HepG2 (cell line): ENCODE measurements around the gene CLHC1. TPM values are rescaled to one million over a fixed set of nuclear protein-coding genes. Genes with fewer than 3 reads are reported as not detected.

Source experiments
- AGO1 ChIP-seq: fragments of 200-400 bp; formaldehyde crosslinking; IDR thresholded peaks from 2 replicates; pipeline ENCODE4 v1.6.1; 2017; ENCODE audit warnings: mild to moderate bottlenecking, low read depth, low read length, moderate library complexity; ENCODE audit not compliant: poor library complexity, severe bottlenecking
- ARID5B ChIP-seq: IDR thresholded peaks from 2 replicates; pipeline ENCODE4 v1.4.0; 2020; ENCODE audit warnings: mild to moderate bottlenecking, missing genetic modification reagents
- ATF5 ChIP-seq: sonication (generic); formaldehyde crosslinking; IDR thresholded peaks from 2 replicates; pipeline ENCODE4 v1.4.0; 2020; ENCODE audit warnings: mild to moderate bottlenecking, low read depth, missing genetic modification reagents
- KAT7 ChIP-seq: IDR thresholded peaks from 2 replicates; pipeline ENCODE4 v1.6.1; 2018; ENCODE audit warnings: borderline replicate concordance, missing compliant biosample characterization
- KLF9 ChIP-seq: IDR thresholded peaks from 2 replicates; pipeline ENCODE4 v1.6.1; 2016; ENCODE audit warnings: low read depth
- MAF1 ChIP-seq: sonication (generic); formaldehyde crosslinking; IDR thresholded peaks from 2 replicates; pipeline ENCODE4 v1.5.0; 2020; ENCODE audit warnings: missing genetic modification reagents, borderline replicate concordance
- SATB2 ChIP-seq: sonication (generic); formaldehyde crosslinking; IDR thresholded peaks from 2 replicates; pipeline ENCODE4 v1.5.0; 2020; ENCODE audit warnings: missing genetic modification reagents
- THAP9 ChIP-seq: sonication (generic); formaldehyde crosslinking; IDR thresholded peaks from 2 replicates; pipeline ENCODE4; 2020; ENCODE audit warnings: missing genetic modification reagents, mild to moderate bottlenecking, borderline replicate concordance
- ZBTB14 ChIP-seq: sonication (generic); formaldehyde crosslinking; IDR thresholded peaks from 2 replicates; pipeline ENCODE4 v1.4.0; 2020; ENCODE audit warnings: missing genetic modification reagents
- ZFP36L2 ChIP-seq: sonication (generic); formaldehyde crosslinking; IDR thresholded peaks from 2 replicates; pipeline ENCODE4 v1.4.0; 2020; ENCODE audit warnings: missing genetic modification reagents
- ZNF136 ChIP-seq: sonication (generic); formaldehyde crosslinking; IDR thresholded peaks from 2 replicates; pipeline ENCODE4 v1.8.1; 2022; ENCODE audit warnings: low read depth, mild to moderate bottlenecking, moderate library complexity, missing genetic modification reagents
- ZNF17 ChIP-seq: sonication (generic); formaldehyde crosslinking; IDR thresholded peaks from 2 replicates; pipeline ENCODE4 v1.5.0; 2020; ENCODE audit warnings: mild to moderate bottlenecking, missing genetic modification reagents
- ZNF512B ChIP-seq: sonication (generic); formaldehyde crosslinking; IDR thresholded peaks from 2 replicates; pipeline ENCODE4 v1.5.1; 2020; ENCODE audit warnings: missing genetic modification reagents, mild to moderate bottlenecking, borderline replicate concordance
- ZNF576 ChIP-seq: sonication (generic); formaldehyde crosslinking; IDR thresholded peaks from 2 replicates; pipeline ENCODE4 v1.4.0; 2020; ENCODE audit warnings: mild to moderate bottlenecking, missing genetic modification reagents
- ZNF782 ChIP-seq: sonication (generic); formaldehyde crosslinking; IDR thresholded peaks from 2 replicates; pipeline ENCODE4 v1.4.0; 2020; ENCODE audit warnings: missing genetic modification reagents, mild to moderate bottlenecking, borderline replicate concordance
- ZSCAN31 ChIP-seq: sonication (generic); formaldehyde crosslinking; IDR thresholded peaks from 2 replicates; pipeline ENCODE4 v1.5.0; 2020; ENCODE audit warnings: low read depth, mild to moderate bottlenecking, missing genetic modification reagents
- polyA plus RNA-seq, 8 experiments: library from polyadenylated mRNA; depleted of rRNA in 3 of 8; stranded (reverse) in 7 of 8; unstranded in 1 of 8; fragments of >200 nt; fragmentation: Illumina TruSeq in 4 of 8; extraction: Trizol in 4 of 8; gene quantifications; 2 replicates each; pipeline versions ENCODE4 v1.2.1 to v1.2.3, GENCODE V29; 2011 to 2016; ENCODE audit warnings: low read depth in 4 of 8, missing spikeins in 1 of 8, mixed read lengths in 1 of 8; ENCODE audit not compliant: insufficient read depth in 1 of 8
- total RNA-seq, 5 experiments: library from RNA; depleted of rRNA; stranded (reverse); fragments of >200 nt; fragmentation: Illumina TruSeq; extraction: Trizol; gene quantifications; 2 replicates each; pipeline ENCODE4 v1.2.3, GENCODE V29; 2016; ENCODE audit warnings: low read depth in 1 of 5

The CLHC1 gene
- total and polyA plus RNA-seq, 2 of the 13 experiments (the other 11 are each of a cell fraction or from before 2014, with no cell fraction given): 9.8 to 12.6 TPM

- TF ChIP-seq ZSCAN31 (CRISPR knock-in tag) (peak; percentile 98), THAP9 (peak; percentile 98), ZNF576 (CRISPR knock-in tag) (no peak), ZBTB14 (peak; percentile 59), ZNF512B (peak; percentile 53; the same call in 1 of the 2 replicates), AGO1 (peak; percentile 79), KLF9 (CRISPR knock-in tag) (peak; percentile 46; the same call in 1 of the 2 replicates), ZFP36L2 (CRISPR knock-in tag) (no peak), MAF1 (CRISPR knock-in tag) (peak; percentile 95; the same call in 1 of the 2 replicates), KAT7 (CRISPR knock-in tag) (peak; percentile 100), SATB2 (CRISPR knock-in tag) (peak; percentile 61; the same call in 1 of the 2 replicates), ZNF136 (CRISPR knock-in tag) (peak; percentile 97), ZNF782 (peak; percentile 93), ARID5B (peak; percentile 91), ZNF17 (CRISPR knock-in tag) (no peak), ATF5 (CRISPR knock-in tag) (0 out of 2 replicates have a peak, but pooled peaks have one; percentile 80)
Measured at GRCh38 chr2:55268907-55269644, 37.0 kb upstream of the CLHC1 start, which contains the start of gene MTIF2 (continued).
